ENCODE data around the gene TMEM209.

- TF ChIP-seq, protein P1, sequence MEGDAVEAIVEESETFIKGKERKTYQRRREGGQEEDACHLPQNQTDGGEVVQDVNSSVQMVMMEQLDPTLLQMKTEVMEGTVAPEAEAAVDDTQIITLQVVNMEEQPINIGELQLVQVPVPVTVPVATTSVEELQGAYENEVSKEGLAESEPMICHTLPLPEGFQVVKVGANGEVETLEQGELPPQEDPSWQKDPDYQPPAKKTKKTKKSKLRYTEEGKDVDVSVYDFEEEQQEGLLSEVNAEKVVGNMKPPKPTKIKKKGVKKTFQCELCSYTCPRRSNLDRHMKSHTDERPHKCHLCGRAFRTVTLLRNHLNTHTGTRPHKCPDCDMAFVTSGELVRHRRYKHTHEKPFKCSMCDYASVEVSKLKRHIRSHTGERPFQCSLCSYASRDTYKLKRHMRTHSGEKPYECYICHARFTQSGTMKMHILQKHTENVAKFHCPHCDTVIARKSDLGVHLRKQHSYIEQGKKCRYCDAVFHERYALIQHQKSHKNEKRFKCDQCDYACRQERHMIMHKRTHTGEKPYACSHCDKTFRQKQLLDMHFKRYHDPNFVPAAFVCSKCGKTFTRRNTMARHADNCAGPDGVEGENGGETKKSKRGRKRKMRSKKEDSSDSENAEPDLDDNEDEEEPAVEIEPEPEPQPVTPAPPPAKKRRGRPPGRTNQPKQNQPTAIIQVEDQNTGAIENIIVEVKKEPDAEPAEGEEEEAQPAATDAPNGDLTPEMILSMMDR (conservative IDR thresholded peaks at IDR 0.05; ENCODE audit: low read depth, low read length): no peak
- TF ChIP-seq EZH2 (IDR thresholded peaks at IDR 0.05; ENCODE audit: borderline replicate concordance, low read depth, low read length, poor library complexity, severe bottlenecking): no peak
These were observed 60.7 kb downstream of the TMEM209 start for GRCh38 chr7:130144312-130145171.
